Panc1 (cell line): Measurements from ENCODE around the gene SLC30A3.

ENCODE experiments used
- CTCF ChIP-seq: fragments of 450-650 bp; IDR thresholded peaks from 2 replicates; pipeline ENCODE4 v1.5.1; 2017; ENCODE audit warnings: mild to moderate bottlenecking
- POLR2AphosphoS5 ChIP-seq: IDR thresholded peaks from 2 replicates; pipeline ENCODE4 v1.6.1; 2012; ENCODE audit warnings: mild to moderate bottlenecking, low read depth, low read length, moderate library complexity
- REST ChIP-seq, 2 experiments: IDR thresholded peaks; 2 replicates each; pipeline ENCODE4 v1.6.1; 2011 to 2012; ENCODE audit warnings: low read depth in 2 of 2, control low read depth in 1 of 2, low read length in 1 of 2, mild to moderate bottlenecking in 1 of 2, moderate library complexity in 1 of 2; ENCODE audit not compliant: insufficient read depth in 1 of 2

GRCh38 chr2:27247893-27248292 lies 15.0 kb downstream of the SLC30A3 start:
- no peak for TF ChIP-seq CTCF
- TF ChIP-seq REST (IDR thresholded peaks at IDR 0.05; ENCODE audit: insufficient read depth in 1 of 2, low read depth in 2 of 2, low read length in 1 of 2): no peak
- no peak for TF ChIP-seq POLR2AphosphoS5
